A673 (cell line): Measurements from ENCODE around the gene ZNF646. TPM values are rescaled to one million over a fixed set of nuclear protein-coding genes. Genes with fewer than 3 reads are reported as not detected.

Source experiments
- Bru-seq: library from RNA; stranded (reverse); fragments of 400-500 nt; gene quantifications from one replicate; lab custom pipeline; 2021; lab: Mats Ljungman, UMichigan
- BruChase-seq, 2 experiments: library from RNA; stranded (reverse); fragments of 400-500 nt; gene quantifications; one replicate each; lab custom pipeline; 2021; lab: Mats Ljungman, UMichigan
- BruUV-seq: library from RNA; stranded (reverse); fragments of 400-500 nt; replicated peaks from 2 replicates; lab custom pipeline; 2021; lab: Mats Ljungman, UMichigan
- CTCF ChIA-PET: fragments of 300-600 bp; sonication (Branson Sonifier 250); formaldehyde crosslinking; loops from one replicate; lab custom pipeline; 2022; ENCODE audit warnings: antibody characterized with exemption; lab: Charles Lee
- POLR2A ChIA-PET: fragments of 300-600 bp; sonication (Branson Sonifier 250); formaldehyde crosslinking; loops from one replicate; lab custom pipeline; 2022; ENCODE audit warnings: antibody characterized with exemption; ENCODE audit not compliant: low non-redundant PET; lab: Charles Lee
- DNase-seq: peaks from one replicate; pipeline ENCODE4 v3.0.0-alpha.2; 2015; ENCODE audit warnings: low spot score
- H3K27ac ChIP-seq: fragments of 200-600 bp; sonication (generic); 2 replicates; pipeline ENCODE4 v1.5.1; 2016; ENCODE audit warnings: mixed run types, low read depth, mild to moderate bottlenecking, mixed read lengths, antibody characterized with exemption, low read length; ENCODE audit not compliant: poor library complexity, severe bottlenecking
- H3K27me3 ChIP-seq: fragments of 200-600 bp; sonication (generic); replicated peaks from 2 replicates; pipeline ENCODE4 v1.6.1; 2017; ENCODE audit warnings: mixed run types, low read depth, mild to moderate bottlenecking, mixed read lengths, antibody characterized with exemption, low read length; ENCODE audit not compliant: insufficient read depth, poor library complexity
- H3K36me3 ChIP-seq: fragments of 200-600 bp; sonication (generic); 2 replicates; pipeline ENCODE4 v1.6.1; 2016; ENCODE audit warnings: mixed run types, mild to moderate bottlenecking, mixed read lengths, antibody characterized with exemption, low read length; ENCODE audit not compliant: insufficient read depth, poor library complexity, severe bottlenecking
- H3K4me1 ChIP-seq: fragments of 200-600 bp; sonication (generic); 2 replicates; pipeline ENCODE4 v1.6.1; 2017; ENCODE audit warnings: mixed run types, mild to moderate bottlenecking, mixed read lengths, antibody characterized with exemption, low read length; ENCODE audit not compliant: insufficient read depth, poor library complexity, severe bottlenecking
- H3K4me3 ChIP-seq: fragments of 200-600 bp; sonication (generic); 2 replicates; pipeline ENCODE4 v1.5.1; 2016; ENCODE audit warnings: low read depth, mixed run types, mild to moderate bottlenecking, mixed read lengths, low read length; ENCODE audit not compliant: poor library complexity, severe bottlenecking
- H3K9me3 ChIP-seq: fragments of 200-600 bp; sonication (generic); 2 replicates; pipeline ENCODE4 v1.6.1; 2016; ENCODE audit warnings: mixed run types, low read depth, mild to moderate bottlenecking, mixed read lengths, antibody characterized with exemption, low read length; ENCODE audit not compliant: poor library complexity, severe bottlenecking
- EZH2 ChIP-seq: fragments of 200-600 bp; sonication (generic); IDR thresholded peaks from 2 replicates; pipeline ENCODE4 v1.6.1; 2017; ENCODE audit warnings: borderline replicate concordance, low read depth, mild to moderate bottlenecking, mixed read lengths, antibody characterized with exemption, low read length; ENCODE audit not compliant: poor library complexity, severe bottlenecking
- intact Hi-C: fragments of 100-400 bp; cut with micrococcal nuclease; formaldehyde crosslinking; loops from one replicate; pipeline ENCODE4 v1.10.0; 2022; ENCODE audit not compliant: unreplicated experiment
- long read RNA-seq: library from polyadenylated mRNA; stranded (forward); transcript quantifications from one replicate; pipeline ENCODE4 v2.0.0, GENCODE V29; 2022
- total RNA-seq: library from RNA; stranded (reverse); gene quantifications from 2 replicates; pipeline ENCODE4 v1.2.3, GENCODE V29; 2021
- TF ChIP-seq, protein P1 (sequence below): fragments of 300-800, 200-600 bp; sonication (generic); conservative IDR thresholded peaks from 2 replicates; pipeline ENCODE4 v1.5.1; 2017; ENCODE audit warnings: low read depth, mild to moderate bottlenecking, antibody characterized with exemption, low read length, moderate library complexity, mixed read lengths

ZNF646 gene, protein sequence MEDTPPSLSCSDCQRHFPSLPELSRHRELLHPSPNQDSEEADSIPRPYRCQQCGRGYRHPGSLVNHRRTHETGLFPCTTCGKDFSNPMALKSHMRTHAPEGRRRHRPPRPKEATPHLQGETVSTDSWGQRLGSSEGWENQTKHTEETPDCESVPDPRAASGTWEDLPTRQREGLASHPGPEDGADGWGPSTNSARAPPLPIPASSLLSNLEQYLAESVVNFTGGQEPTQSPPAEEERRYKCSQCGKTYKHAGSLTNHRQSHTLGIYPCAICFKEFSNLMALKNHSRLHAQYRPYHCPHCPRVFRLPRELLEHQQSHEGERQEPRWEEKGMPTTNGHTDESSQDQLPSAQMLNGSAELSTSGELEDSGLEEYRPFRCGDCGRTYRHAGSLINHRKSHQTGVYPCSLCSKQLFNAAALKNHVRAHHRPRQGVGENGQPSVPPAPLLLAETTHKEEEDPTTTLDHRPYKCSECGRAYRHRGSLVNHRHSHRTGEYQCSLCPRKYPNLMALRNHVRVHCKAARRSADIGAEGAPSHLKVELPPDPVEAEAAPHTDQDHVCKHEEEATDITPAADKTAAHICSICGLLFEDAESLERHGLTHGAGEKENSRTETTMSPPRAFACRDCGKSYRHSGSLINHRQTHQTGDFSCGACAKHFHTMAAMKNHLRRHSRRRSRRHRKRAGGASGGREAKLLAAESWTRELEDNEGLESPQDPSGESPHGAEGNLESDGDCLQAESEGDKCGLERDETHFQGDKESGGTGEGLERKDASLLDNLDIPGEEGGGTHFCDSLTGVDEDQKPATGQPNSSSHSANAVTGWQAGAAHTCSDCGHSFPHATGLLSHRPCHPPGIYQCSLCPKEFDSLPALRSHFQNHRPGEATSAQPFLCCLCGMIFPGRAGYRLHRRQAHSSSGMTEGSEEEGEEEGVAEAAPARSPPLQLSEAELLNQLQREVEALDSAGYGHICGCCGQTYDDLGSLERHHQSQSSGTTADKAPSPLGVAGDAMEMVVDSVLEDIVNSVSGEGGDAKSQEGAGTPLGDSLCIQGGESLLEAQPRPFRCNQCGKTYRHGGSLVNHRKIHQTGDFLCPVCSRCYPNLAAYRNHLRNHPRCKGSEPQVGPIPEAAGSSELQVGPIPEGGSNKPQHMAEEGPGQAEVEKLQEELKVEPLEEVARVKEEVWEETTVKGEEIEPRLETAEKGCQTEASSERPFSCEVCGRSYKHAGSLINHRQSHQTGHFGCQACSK (N-terminal part only)
- total RNA-seq (26.6 and 27.9 TPM in 2 replicates), Bru-seq, nascent RNA (percentile 68 among the genes with signal in this experiment), BruChase-seq, experiment 1, labeled RNA remaining after a 2-hour chase (percentile 79 among the genes with signal in this experiment), BruChase-seq, experiment 2, labeled RNA remaining after a 6-hour chase (percentile 69 among the genes with signal in this experiment)
- long read RNA-seq, full-length matches to known transcripts, result 7 of 13 reads
- long read RNA-seq, partial matches to known transcripts, result 4 of 13 reads
- long read RNA-seq, other reads (novel, unspliced or antisense), result 2 of 13 reads

DNA sequence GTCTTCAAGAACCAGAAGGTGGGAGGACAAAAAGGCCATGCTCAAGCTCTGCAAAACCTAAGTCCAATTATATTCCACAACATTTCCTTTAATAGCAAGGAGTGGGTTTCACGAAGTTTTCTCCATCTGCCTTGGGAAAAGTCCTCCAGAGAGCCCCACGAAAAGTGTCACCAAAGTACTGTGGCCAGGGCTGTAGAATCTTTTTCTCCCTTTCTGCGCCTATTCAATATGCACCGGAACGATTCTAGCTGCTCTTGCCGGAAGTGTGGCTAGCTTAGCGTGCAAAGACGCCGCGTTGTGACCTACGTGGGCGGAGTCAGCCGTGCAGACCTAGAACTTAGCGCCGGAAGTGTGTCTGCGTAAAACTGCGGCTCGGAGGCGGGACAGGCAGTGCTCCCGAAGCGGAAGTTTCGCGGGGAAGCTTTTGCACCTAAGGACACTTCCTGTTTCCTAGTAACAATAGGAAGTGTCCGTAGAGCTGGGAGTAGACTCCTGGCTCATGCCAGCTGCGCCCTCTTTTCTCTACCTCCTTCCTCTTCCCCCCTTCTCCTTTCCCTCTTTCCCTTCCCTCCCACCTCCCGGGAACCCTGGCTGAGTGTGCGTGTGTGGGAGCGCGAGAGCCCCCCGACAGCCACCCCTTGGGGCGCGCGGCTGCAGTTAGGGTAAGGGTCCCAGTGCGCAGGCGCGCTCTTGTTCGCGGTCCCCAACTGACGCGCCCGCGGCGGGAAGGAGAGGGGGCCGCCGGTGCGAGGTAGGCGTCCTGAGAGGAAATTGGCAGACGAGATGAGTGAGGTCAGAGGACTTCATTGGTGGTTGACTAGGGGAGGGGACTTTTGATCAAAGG is at the start of gene ZNF646, which contains the start of gene ZNF668:
Gene ZNF646, plus strand, starts transcription at position 453 of the 844 bp plus-strand sequence. CDS start 1,903 bp downstream, outside the sequence.
Gene ZNF668, minus strand, starts transcription at position 271 of the 844 bp plus-strand sequence. CDS start 9,781 bp downstream, outside the sequence.
- peaks cover 19% of the 10 kb centered on the region for H3K4me1 ChIP-seq
- ChIA-PET POLR2A (interaction anchor here (0.9 kb wide), 1 partner anchor 106 kb away, joined by 4 read pairs; the partner anchor contains the start of gene FUS), CTCF (interaction anchor here (1.3 kb wide), 1 partner anchor 68 kb away, joined by 7 read pairs; no protein-coding TSS in a partner anchor)
- H3K9me3 ChIP-seq, result no peaks in the 10 kb centered on the region
- no TSS peak for BruUV-seq
- DNase-seq, result peak; percentile 100
- intact Hi-C loops, result loop anchor here (1.0 kb wide), 3 partner anchors 20 to 68 kb away; partner anchors contain the start of gene VKORC1
- H3K4me3 ChIP-seq, result peak within 1 kb of the TSS; percentile 89
- H3K27ac ChIP-seq, result peak within 1 kb of the TSS; percentile 99
- TF ChIP-seq, protein P1, sequence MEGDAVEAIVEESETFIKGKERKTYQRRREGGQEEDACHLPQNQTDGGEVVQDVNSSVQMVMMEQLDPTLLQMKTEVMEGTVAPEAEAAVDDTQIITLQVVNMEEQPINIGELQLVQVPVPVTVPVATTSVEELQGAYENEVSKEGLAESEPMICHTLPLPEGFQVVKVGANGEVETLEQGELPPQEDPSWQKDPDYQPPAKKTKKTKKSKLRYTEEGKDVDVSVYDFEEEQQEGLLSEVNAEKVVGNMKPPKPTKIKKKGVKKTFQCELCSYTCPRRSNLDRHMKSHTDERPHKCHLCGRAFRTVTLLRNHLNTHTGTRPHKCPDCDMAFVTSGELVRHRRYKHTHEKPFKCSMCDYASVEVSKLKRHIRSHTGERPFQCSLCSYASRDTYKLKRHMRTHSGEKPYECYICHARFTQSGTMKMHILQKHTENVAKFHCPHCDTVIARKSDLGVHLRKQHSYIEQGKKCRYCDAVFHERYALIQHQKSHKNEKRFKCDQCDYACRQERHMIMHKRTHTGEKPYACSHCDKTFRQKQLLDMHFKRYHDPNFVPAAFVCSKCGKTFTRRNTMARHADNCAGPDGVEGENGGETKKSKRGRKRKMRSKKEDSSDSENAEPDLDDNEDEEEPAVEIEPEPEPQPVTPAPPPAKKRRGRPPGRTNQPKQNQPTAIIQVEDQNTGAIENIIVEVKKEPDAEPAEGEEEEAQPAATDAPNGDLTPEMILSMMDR, result no peak
- no peak for TF ChIP-seq EZH2
- H3K27me3 ChIP-seq, result no peaks in the 10 kb centered on the region
- peaks cover 30% of the 10 kb centered on the region for H3K36me3 ChIP-seq

DNA sequence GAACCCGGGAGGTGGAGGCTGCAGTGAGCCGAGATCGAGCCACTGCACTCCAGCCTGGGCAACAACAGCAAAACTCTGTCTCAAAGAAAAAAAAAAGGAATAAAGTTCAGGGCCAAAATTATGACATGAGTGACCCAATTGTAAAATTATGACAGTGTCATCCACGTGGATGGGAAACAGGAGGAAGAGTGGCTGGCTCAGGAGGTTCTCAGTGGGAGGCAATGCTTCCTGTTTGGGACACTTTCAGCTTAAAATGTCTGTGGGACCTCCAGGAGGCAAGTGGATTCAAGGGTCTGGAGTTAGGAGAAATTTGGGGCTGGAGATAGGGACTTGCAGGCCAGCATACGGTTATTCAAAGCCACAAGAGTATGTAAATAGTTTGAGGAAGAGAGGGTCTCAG is 48.9 kb upstream of the ZNF646 start:
- DNase-seq, result no peak
- Histone ChIP-seq H3K9me3 (no peaks in the 10 kb centered on the region), H3K36me3 (no peaks in the 10 kb centered on the region), H3K27me3 (no peaks in the 10 kb centered on the region), H3K27ac (no peak overlapping the region), H3K4me3 (no peak overlapping the region), H3K4me1 (no peaks in the 10 kb centered on the region)
- intact Hi-C loops, result no loop called here
- TF ChIP-seq, protein P1, result no peak
- no peak for TF ChIP-seq EZH2
- POLR2A ChIA-PET, result no interaction called here
- CTCF ChIA-PET, result no interaction called here
- no TSS peak for BruUV-seq
